ENCODE measurements around the gene CT45A3.
A peak's percentile ranks its signal among the peaks of the same experiment; 100 is the strongest.
"Not testable (repeated sequence)": the region's sequence is repeated elsewhere in the genome, so short reads cannot be mapped to it uniquely, and the experiment has no call there.

Gene CT45A3, protein sequence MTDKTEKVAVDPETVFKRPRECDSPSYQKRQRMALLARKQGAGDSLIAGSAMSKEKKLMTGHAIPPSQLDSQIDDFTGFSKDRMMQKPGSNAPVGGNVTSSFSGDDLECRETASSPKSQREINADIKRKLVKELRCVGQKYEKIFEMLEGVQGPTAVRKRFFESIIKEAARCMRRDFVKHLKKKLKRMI

DNA sequence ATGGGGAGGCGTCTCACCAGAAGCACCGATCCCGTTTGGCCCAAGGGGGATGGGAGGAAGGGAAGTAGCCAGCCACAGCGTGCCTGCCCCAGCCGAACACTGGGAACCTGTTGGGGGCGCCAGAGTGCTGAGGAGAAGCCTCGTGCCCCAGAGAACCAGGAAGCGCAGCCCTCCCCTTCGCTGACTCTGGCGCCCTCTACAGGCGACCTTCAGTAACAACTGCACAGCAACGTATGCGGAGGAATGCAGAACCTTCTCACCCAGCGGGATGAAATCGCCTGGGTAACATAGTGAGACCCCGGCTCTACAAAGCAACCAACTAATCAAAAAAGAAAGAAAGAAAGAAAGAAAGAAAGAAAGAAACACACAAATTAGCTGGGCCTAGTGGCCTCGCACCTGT, at the start of gene CT45A3:
CT45A3 (minus strand) TSS at position 101 of the 400 bp plus-strand sequence. CDS start 3,747 bp downstream, outside the sequence.
- CTCF ChIA-PET; POLR2A ChIA-PET; DNase-seq (ENCODE audit: extremely low spot score): not testable (repeated sequence)

DNA sequence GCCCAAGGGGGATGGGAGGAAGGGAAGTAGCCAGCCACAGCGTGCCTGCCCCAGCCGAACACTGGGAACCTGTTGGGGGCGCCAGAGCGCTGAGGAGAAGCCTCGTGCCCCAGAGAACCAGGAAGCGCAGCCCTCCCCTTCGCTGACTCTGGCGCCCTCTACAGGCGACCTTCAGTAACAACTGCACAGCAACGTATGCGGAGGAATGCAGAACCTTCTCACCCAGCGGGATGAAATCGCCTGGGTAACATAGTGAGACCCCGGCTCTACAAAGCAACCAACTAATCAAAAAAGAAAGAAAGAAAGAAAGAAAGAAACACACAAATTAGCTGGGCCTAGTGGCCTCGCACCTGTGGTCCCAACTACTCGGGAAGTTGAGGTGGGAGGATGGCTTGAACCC, 34.7 kb upstream of the CT45A3 start, which contains the start of gene CT45A6:
CT45A6 (minus strand) TSS at position 101 of the 400 bp plus-strand sequence. CDS start 3,794 bp downstream, outside the sequence.
- POLR2A ChIA-PET; CTCF ChIA-PET; DNase-seq (ENCODE audit: extremely low spot score): not testable (repeated sequence)

DNA sequence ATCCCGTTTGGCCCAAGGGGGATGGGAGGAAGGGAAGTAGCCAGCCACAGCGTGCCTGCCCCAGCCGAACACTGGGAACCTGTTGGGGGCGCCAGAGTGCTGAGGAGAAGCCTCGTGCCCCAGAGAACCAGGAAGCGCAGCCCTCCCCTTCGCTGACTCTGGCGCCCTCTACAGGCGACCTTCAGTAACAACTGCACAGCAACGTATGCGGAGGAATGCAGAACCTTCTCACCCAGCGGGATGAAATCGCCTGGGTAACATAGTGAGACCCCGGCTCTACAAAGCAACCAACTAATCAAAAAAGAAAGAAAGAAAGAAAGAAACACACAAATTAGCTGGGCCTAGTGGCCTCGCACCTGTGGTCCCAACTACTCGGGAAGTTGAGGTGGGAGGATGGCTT, 17.4 kb upstream of the CT45A3 start, which contains the start of gene CT45A5:
CT45A5 (minus strand) TSS at position 101 of the 400 bp plus-strand sequence. CDS start 3,774 bp downstream, outside the sequence.
- CTCF ChIA-PET; DNase-seq (ENCODE audit: extremely low spot score); POLR2A ChIA-PET: not testable (repeated sequence)

DNA sequence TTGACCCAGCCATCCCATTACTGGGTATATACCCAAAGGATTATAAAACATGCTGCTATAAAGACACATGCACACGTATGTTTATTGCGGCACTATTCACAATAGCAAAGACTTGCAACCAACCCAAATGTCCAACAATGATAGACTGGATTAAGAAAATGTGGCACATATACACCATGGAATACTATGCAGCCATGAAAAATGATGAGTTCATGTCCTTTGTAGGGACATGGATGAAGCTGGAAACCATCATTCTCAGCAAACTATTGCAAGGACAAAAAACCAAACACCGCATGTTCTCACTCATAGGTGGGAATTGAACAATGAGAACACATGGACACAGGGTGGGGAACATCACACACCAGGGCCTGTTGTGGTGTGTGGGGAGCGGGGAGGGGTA, 23.3 kb downstream of the CT45A3 start:
- CTCF ChIA-PET; POLR2A ChIA-PET; DNase-seq (ENCODE audit: extremely low spot score): not testable (repeated sequence)

DNA sequence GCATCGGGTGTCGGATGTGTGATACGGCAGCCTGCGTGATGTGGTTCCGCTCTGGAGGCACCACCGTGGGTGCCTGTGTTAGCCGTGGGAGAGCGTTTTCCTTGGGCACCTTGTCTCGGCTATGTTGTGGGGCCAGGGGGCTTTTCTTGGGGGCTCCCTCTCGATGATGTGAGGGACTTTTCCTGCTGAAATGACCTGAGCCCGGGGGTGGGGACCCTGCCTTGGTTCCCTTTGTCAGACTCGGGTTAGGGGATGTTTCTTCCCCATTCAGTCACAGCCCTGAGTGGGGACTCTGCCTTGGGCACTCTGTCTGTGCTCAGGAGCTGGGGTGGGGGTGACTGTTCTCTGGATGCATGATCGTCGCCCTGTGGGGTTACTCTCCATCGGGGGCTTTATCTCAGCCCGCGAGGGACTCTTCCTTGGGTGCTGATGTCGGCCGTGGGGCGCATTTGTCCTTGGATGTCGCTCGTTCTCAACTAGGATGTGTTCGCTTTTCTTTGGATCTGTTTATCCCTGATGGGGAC, 26.7 kb downstream of the CT45A3 start:
- no peak for DNase-seq (ENCODE audit: extremely low spot score)
- ChIA-PET CTCF (interaction anchor here (1.0 to 1.9 kb wide), 2 partner anchors 61 to 191 kb away, joined by 3 to 5 read pairs; no protein-coding TSS in a partner anchor), POLR2A (no interaction called here)
- TF ChIP-seq, protein P1, sequence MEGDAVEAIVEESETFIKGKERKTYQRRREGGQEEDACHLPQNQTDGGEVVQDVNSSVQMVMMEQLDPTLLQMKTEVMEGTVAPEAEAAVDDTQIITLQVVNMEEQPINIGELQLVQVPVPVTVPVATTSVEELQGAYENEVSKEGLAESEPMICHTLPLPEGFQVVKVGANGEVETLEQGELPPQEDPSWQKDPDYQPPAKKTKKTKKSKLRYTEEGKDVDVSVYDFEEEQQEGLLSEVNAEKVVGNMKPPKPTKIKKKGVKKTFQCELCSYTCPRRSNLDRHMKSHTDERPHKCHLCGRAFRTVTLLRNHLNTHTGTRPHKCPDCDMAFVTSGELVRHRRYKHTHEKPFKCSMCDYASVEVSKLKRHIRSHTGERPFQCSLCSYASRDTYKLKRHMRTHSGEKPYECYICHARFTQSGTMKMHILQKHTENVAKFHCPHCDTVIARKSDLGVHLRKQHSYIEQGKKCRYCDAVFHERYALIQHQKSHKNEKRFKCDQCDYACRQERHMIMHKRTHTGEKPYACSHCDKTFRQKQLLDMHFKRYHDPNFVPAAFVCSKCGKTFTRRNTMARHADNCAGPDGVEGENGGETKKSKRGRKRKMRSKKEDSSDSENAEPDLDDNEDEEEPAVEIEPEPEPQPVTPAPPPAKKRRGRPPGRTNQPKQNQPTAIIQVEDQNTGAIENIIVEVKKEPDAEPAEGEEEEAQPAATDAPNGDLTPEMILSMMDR (IDR thresholded peaks at IDR 0.05; ENCODE audit: control extremely low read depth, extremely low read depth, low read depth, missing control alignments): no peak

DNA sequence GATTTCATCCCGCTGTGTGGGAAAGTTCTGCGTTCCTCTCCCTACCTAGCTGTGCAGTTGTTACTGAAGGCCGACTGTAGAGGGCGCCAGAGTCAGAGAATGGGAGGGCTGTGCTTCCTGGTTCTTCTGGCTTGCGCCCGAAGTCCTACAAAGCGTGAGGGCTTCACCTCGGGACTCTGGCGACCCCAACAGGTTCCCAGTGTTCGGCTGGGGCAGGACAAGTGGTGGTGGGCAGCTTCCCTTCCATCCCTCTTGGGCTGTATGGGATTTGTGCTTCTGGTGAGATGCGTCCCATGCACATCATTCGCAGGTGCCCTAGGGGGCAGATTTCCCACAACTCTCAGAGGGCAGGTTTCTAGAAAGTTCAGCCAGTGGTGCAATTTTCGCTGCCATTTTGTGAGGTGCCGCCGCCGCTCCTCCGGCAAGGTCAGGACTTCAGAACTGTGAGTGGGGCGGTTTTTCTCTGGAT, 27.3 kb downstream of the CT45A3 start:
- DNase-seq (ENCODE audit: extremely low spot score): peak; percentile 45
- TF ChIP-seq, protein P1 (IDR thresholded peaks at IDR 0.05; ENCODE audit: control extremely low read depth, extremely low read depth, low read depth, missing control alignments): peak; percentile 40
- ChIA-PET POLR2A (no interaction called here), CTCF (interaction anchor here (0.9 to 1.9 kb wide), 3 partner anchors 61 to 356 kb away, joined by 3 to 5 read pairs (median 3); no protein-coding TSS in a partner anchor)

DNA sequence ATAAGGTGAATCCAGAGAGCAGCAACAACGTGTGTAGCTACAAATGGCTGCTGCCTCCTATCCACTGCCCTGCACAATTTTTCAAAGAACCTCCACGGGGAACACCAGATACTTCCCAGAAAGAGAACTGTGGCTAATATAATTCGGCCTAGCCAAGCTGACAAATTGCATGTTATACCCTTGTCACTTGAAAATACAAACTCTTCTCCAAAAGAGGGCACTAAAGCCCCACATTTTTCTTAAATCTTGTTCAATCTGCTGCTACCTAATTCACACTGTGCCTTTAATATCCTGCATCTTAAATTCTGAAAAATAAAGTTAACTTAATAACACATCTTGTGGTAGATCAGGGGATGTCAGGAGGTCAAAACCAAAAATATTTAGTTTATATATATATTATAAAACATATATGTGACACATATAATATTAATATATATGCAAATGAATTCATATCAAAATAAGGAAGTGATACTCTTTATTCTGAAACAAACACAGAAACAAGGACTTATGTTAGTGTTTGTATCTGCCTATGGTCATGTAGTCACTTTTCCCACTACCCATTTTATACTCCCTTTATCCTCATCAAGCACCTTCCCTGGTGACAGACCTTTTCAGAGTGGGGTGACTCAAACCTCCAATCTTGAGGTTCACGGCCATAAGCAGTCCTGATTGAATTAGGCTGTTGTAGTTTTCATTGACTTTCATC, 30.5 kb downstream of the CT45A3 start:
- POLR2A ChIA-PET: no interaction called here
- TF ChIP-seq, protein P1 (IDR thresholded peaks at IDR 0.05; ENCODE audit: control extremely low read depth, extremely low read depth, low read depth, missing control alignments): no peak
- DNase-seq (ENCODE audit: extremely low spot score): no peak
- CTCF ChIA-PET: no interaction called here

DNA sequence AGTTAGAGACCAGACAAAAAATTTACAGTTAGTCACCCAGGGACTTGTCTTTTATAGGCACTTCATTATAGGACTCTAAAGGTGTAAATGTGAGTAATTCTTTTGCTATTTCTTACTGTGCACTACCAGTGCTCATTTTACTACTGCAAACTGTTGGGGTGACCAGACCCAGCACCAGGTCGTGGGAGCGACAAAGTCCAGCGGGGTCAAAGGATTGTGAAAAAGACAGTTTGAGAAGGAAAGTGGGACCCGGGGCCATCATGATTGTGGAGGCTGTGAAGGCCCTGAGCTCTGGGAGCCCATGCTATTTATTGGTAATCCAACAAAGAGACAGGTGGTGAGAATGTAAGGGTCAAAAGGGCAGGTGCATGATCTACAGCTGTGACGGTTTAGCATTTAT, 33.3 kb downstream of the CT45A3 start:
- POLR2A ChIA-PET; DNase-seq (ENCODE audit: extremely low spot score): not testable (repeated sequence)
- CTCF ChIA-PET: interaction anchor here (0.6 kb wide), 1 partner anchor 226 kb away, joined by 3 read pairs; no protein-coding TSS in a partner anchor

DNA sequence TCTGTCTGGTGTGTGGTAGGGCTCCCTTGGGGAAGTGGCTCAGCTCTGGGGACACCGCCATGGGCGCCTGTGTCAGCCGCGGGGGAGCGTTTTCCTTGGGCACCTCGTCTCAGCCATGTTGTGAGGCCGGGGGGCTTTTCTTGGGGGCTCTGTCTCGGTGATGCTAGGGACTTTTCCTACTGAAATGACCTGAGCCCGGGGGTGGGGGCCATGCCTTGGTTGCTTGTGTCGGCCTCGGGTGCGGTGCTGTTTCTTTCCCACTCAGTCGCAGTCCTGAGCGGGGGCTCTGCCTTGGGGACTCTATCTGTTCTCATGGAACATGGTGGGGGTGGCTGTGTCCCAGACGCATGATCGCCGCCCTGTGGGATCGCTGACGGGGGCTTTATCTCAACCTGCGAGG, 54.2 kb downstream of the CT45A3 start:
- ChIA-PET POLR2A (no interaction called here), CTCF (no interaction called here)
- TF ChIP-seq, protein P1 (IDR thresholded peaks at IDR 0.05; ENCODE audit: control extremely low read depth, extremely low read depth, low read depth, missing control alignments): no peak
- DNase-seq (ENCODE audit: extremely low spot score): no peak
